Upper lobe of left lung (tissue), 6 donors: ENCODE data around the gene TRIM41. TPM values are rescaled to one million over a fixed set of nuclear protein-coding genes. Genes with fewer than 3 reads are reported as not detected.

ENCODE experiments used
- ATAC-seq, 2 donors: fragments of 200-7000 bp; cut with Tn5 transposase; one replicate each; pipeline ENCODE4 v1.9.1; 2022; ENCODE audit warnings: mild to moderate bottlenecking in 2 of 2, moderate library complexity in 2 of 2; ENCODE audit not compliant: low FRiP score in 2 of 2
- DNase-seq, 2 donors: peaks; one replicate each; pipeline ENCODE4 v3.0.0-alpha.2; 2019 to 2020
- H3K27ac ChIP-seq, 4 donors: fragments of 200-600 bp; sonication (generic); one replicate each; pipeline ENCODE4 v1.5.1; 2016 to 2019
- H3K27me3 ChIP-seq, 4 donors: fragments of 200-600 bp; sonication (generic); one replicate each; pipeline ENCODE4 v1.5.1; 2017 to 2019
- H3K36me3 ChIP-seq, 4 donors: fragments of 200-600 bp; sonication (generic); one replicate each; pipeline ENCODE4 v1.5.1; 2016 to 2019
- H3K4me1 ChIP-seq, 4 donors: fragments of 200-600 bp; sonication (generic); one replicate each; pipeline ENCODE4 v1.5.1; 2018 to 2019
- H3K4me3 ChIP-seq, 4 donors: fragments of 200-600 bp; sonication (generic); one replicate each; pipeline ENCODE4 v1.5.1; 2017 to 2019; ENCODE audit warnings: mild to moderate bottlenecking in 2 of 4, moderate library complexity in 1 of 4
- H3K9me3 ChIP-seq, 4 donors: fragments of 200-600 bp; sonication (generic); one replicate each; pipeline ENCODE4 v1.5.1; 2018 to 2019
- CTCF ChIP-seq, 6 experiments: fragments of 450-650 bp in 4 of 6; fragments of 200-600 bp in 2 of 6; sonication (generic) in 2 of 6; IDR thresholded peaks; one replicate each; pipeline ENCODE4 v1.5.1; 2016 to 2019; ENCODE audit warnings: antibody characterized with exemption in 6 of 6
- EP300 ChIP-seq, 4 donors: sonication (generic); formaldehyde crosslinking; IDR thresholded peaks; one replicate each; pipeline ENCODE4 v1.5.1; 2017; ENCODE audit warnings: antibody characterized with exemption in 4 of 4, control low read depth in 2 of 4
- POLR2A ChIP-seq, 4 donors: fragments of 450-650 bp; IDR thresholded peaks; one replicate each; pipeline ENCODE4 v1.5.1; 2016 to 2017; ENCODE audit warnings: antibody characterized with exemption in 4 of 4, mild to moderate bottlenecking in 2 of 4
- POLR2AphosphoS5 ChIP-seq, 2 donors: sonication (generic); formaldehyde crosslinking; IDR thresholded peaks; one replicate each; pipeline ENCODE4 v1.5.1; 2017; ENCODE audit warnings: antibody characterized with exemption in 2 of 2
- WGBS, 2 donors: methylation state at CpG; one replicate each; pipeline ENCODE4 v1.1.5; 2017 to 2018; 5-methylcytosine and 5-hydroxymethylcytosine counted together
- total RNA-seq, 6 donors: library from RNA; depleted of rRNA in 4 of 6; stranded (reverse); fragments of >200 nt in 4 of 6; gene quantifications; one replicate each; pipeline versions ENCODE4 v1.1.0 to v1.2.1, GENCODE V29; 2016 to 2021
- donor health status: DM: no; HTN: no; CAD: no; lungs with moderate emphysema.
- donor health status: DM: no; HTN: yes; CAD: no; lungs with severe emphysema.

TRIM41 gene
- total RNA-seq, 6 donors from 2014 or later: 14.4 to 75.4 (median 34.1) TPM

- peak in 1 of 2 donors; percentile 81 for DNase-seq
These were observed 32.9 kb upstream of the TRIM41 start for GRCh38 chr5:181189962-181190710.

GRCh38 chr5:181190711-181191525, 32.2 kb upstream of the TRIM41 start:
- ATAC-seq: peak in 1 of 2 donors; percentile 38
- TF ChIP-seq EP300 (IDR thresholded peaks at IDR 0.05) (no peak), CTCF (IDR thresholded peaks at IDR 0.05) (peak in 1 of 6 experiments; percentile 12)

More at GRCh38 chr5:181189962-181190710, 32.9 kb upstream of the TRIM41 start:
- H3K4me3 ChIP-seq: peak overlapping the region; percentile 69 to 94 (median 76)
- no peaks in the 10 kb centered on the region for H3K9me3 ChIP-seq
- TF ChIP-seq POLR2A (IDR thresholded peaks at IDR 0.05) (no peak), EP300 (IDR thresholded peaks at IDR 0.05) (no peak), POLR2AphosphoS5 (IDR thresholded peaks at IDR 0.05) (no peak), CTCF (IDR thresholded peaks at IDR 0.05) (no peak)
- no peak for ATAC-seq
- H3K27me3 ChIP-seq: no peaks in the 10 kb centered on the region
- H3K4me1 ChIP-seq: peaks cover 10 to 34% (median 22%) of the 10 kb centered on the region in 4 donors
- WGBS, 2 donors: 0% methylated on average over 40 of the region's 52 CpGs; no CpG with 5 or more reads in 1 of the 2 donors
- no peaks in the 10 kb centered on the region for H3K36me3 ChIP-seq
- peak overlapping the region; percentile 54 to 95 (median 90) for H3K27ac ChIP-seq

GRCh38 chr5:181191526-181192336, 31.4 kb upstream of the TRIM41 start:
- Histone ChIP-seq H3K4me3 (peak overlapping the region; percentile 69 to 94 (median 80)), H3K9me3 (no peaks in the 10 kb centered on the region), H3K27me3 (no peaks in the 10 kb centered on the region), H3K4me1 (peaks cover 10 to 32% (median 21%) of the 10 kb centered on the region in 4 donors), H3K36me3 (no peaks in the 10 kb centered on the region), H3K27ac (peak overlapping the region; percentile 86 to 95 (median 92))
- peak; percentile 81 to 84 for TF ChIP-seq POLR2AphosphoS5 (IDR thresholded peaks at IDR 0.05)
- peak in 1 of 4 donors; percentile 23 for TF ChIP-seq EP300 (IDR thresholded peaks at IDR 0.05)
- TF ChIP-seq CTCF (IDR thresholded peaks at IDR 0.05): peak in 1 of 6 experiments; percentile 25
- TF ChIP-seq POLR2A (IDR thresholded peaks at IDR 0.05): peak in 3 of 4 donors; percentile 13 to 74 (median 30)
- DNase-seq: peak; percentile 96 to 100
- ATAC-seq: peak; percentile 88 to 92
- 1 to 2% methylated on average over 22 to 60 of the region's 64 CpGs for WGBS, 2 donors

More at GRCh38 chr5:181190711-181191525, 32.2 kb upstream of the TRIM41 start:
- Histone ChIP-seq H3K4me3 (peak overlapping the region; percentile 69 to 94 (median 76)), H3K27me3 (no peaks in the 10 kb centered on the region), H3K27ac (peak overlapping the region; percentile 86 to 95 (median 92)), H3K4me1 (peaks cover 10 to 32% (median 21%) of the 10 kb centered on the region in 4 donors), H3K9me3 (no peaks in the 10 kb centered on the region), H3K36me3 (no peaks in the 10 kb centered on the region)
- 0 to 1% methylated on average over 41 to 60 of the region's 66 CpGs for WGBS, 2 donors
- DNase-seq: peak; percentile 48 to 92

- 53 to 60% methylated on average over 11 to 12 of the region's 12 CpGs for WGBS, 2 donors
- no peak for TF ChIP-seq CTCF (IDR thresholded peaks at IDR 0.05)
- no peaks in the 10 kb centered on the region for H3K27me3 ChIP-seq
- H3K9me3 ChIP-seq: no peaks in the 10 kb centered on the region
- peak overlapping the region; percentile 86 to 95 (median 92) for H3K27ac ChIP-seq
- H3K36me3 ChIP-seq: no peaks in the 10 kb centered on the region
- ATAC-seq (no peak), DNase-seq (peak in 1 of 2 donors; percentile 58)
- peaks cover 10 to 29% (median 21%) of the 10 kb centered on the region in 4 donors for H3K4me1 ChIP-seq
- H3K4me3 ChIP-seq: peak overlapping the region; percentile 69 to 94 (median 80)
These were observed 30.6 kb upstream of the TRIM41 start for GRCh38 chr5:181192337-181193046.
